ENCODE results near the gene RNASEL. TPM values are rescaled to one million over a fixed set of nuclear protein-coding genes. Genes with fewer than 3 reads are reported as not detected.

Gene RNASEL
- total and polyA plus RNA-seq, 8 donors: 10.6 to 13.7 (median 13.2) TPM

- no peak for ATAC-seq
- no peak for TF ChIP-seq CTCF (IDR thresholded peaks at IDR 0.05)
- intact Hi-C loops (cut with DNase I): no loop called here
Measured at GRCh38 chr1:182587093-182587492, 2.0 kb downstream of the RNASEL start.

GRCh38 chr1:182586380-182586779, 2.7 kb downstream of the RNASEL start:
- intact Hi-C loops (cut with DNase I): no loop called here
- Histone ChIP-seq H3K9me3 (no peaks in the 10 kb centered on the region), H3K36me3 (peaks cover 0 to 21% of the 10 kb centered on the region in 2 donors), H3K4me1 (peaks cover 0 to 49% of the 10 kb centered on the region in 2 donors), H3K27me3 (no peaks in the 10 kb centered on the region), H3K27ac (peak overlapping the region in 1 of 2 donors; percentile 77), H3K4me3 (no peak overlapping the region)
- ATAC-seq (no peak), DNase-seq (no peak)
- no peak for TF ChIP-seq CTCF (IDR thresholded peaks at IDR 0.05)

More at GRCh38 chr1:182587093-182587492, 2.0 kb downstream of the RNASEL start:
- Histone ChIP-seq H3K4me1 (peaks cover 0 to 49% of the 10 kb centered on the region in 2 donors), H3K27ac (peak overlapping the region in 1 of 2 donors; percentile 77), H3K27me3 (no peaks in the 10 kb centered on the region), H3K36me3 (peaks cover 0 to 13% of the 10 kb centered on the region in 2 donors), H3K9me3 (no peaks in the 10 kb centered on the region), H3K4me3 (no peak overlapping the region)
- no peak for DNase-seq

GRCh38 chr1:182584746-182585145, 4.3 kb downstream of the RNASEL start:
- Histone ChIP-seq H3K27ac (no peak overlapping the region), H3K36me3 (peaks cover 0 to 37% of the 10 kb centered on the region in 2 donors), H3K4me1 (peaks cover 0 to 49% of the 10 kb centered on the region in 2 donors), H3K4me3 (peak overlapping the region in 1 of 2 donors; percentile 2), H3K27me3 (no peaks in the 10 kb centered on the region), H3K9me3 (no peaks in the 10 kb centered on the region)
- no peak for TF ChIP-seq CTCF (IDR thresholded peaks at IDR 0.05)
- ATAC-seq (no peak), DNase-seq (no peak)
- intact Hi-C loops (cut with DNase I): no loop called here

GRCh38 chr1:182580736-182581135, 8.3 kb downstream of the RNASEL start:
- H3K36me3 ChIP-seq: peaks cover 0 to 70% of the 10 kb centered on the region in 2 donors
- no peak overlapping the region for H3K27ac ChIP-seq
- H3K4me1 ChIP-seq: peaks cover 0 to 25% of the 10 kb centered on the region in 2 donors
- intact Hi-C loops (cut with DNase I): no loop called here
- H3K9me3 ChIP-seq: no peaks in the 10 kb centered on the region
- no peak for ATAC-seq
- H3K27me3 ChIP-seq: no peaks in the 10 kb centered on the region
- DNase-seq: no peak
- no peak overlapping the region for H3K4me3 ChIP-seq
- TF ChIP-seq CTCF (IDR thresholded peaks at IDR 0.05): no peak

- peaks cover 0 to 75% of the 10 kb centered on the region in 2 donors for H3K36me3 ChIP-seq
- no peaks in the 10 kb centered on the region for H3K27me3 ChIP-seq
- intact Hi-C loops (cut with DNase I): no loop called here
- DNase-seq (no peak), ATAC-seq (peak; percentile 89)
- TF ChIP-seq CTCF (IDR thresholded peaks at IDR 0.05): no peak
- H3K27ac ChIP-seq: peak overlapping the region in 1 of 2 donors; percentile 24
- no peaks in the 10 kb centered on the region for H3K9me3 ChIP-seq
- no peak overlapping the region for H3K4me3 ChIP-seq
- H3K4me1 ChIP-seq: peaks cover 0 to 4% of the 10 kb centered on the region in 2 donors
Measured at GRCh38 chr1:182575540-182576149, 13.4 kb downstream of the RNASEL start.

Data from left lung (tissue), 10 donors.